DMS 273 treated with DMSO at 0.1 percent for 48 hours (cell line): ENCODE data around the gene GEMIN4.
"Not testable (repeated sequence)": the region's sequence is repeated elsewhere in the genome, so short reads cannot be mapped to it uniquely, and the experiment has no call there.

Experiments
- DNase-seq: peaks from one replicate; lab custom pipeline; 2025; lab: John Stamatoyannopoulos, UW

Gene GEMIN4

DNA sequence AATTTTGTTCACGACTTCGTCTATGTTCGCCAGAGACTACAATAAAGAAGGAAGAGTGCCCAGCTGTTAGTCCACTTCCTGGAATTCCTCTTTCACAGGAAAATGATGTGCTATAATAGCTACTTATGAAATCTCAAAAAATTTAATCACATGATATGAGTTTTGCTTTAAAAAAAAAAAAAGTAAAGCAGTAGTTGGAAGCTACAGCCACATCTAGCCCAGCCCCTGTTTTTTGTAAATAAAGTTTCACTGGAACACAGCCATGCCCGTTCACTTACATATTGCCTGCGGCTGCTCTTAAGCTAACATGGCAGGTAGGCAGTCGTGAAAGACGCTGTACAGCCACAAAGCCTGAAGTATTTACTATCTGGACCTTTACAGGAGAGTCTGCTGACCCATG is 52.7 kb downstream of the GEMIN4 start:
- no peak for DNase-seq

DNA sequence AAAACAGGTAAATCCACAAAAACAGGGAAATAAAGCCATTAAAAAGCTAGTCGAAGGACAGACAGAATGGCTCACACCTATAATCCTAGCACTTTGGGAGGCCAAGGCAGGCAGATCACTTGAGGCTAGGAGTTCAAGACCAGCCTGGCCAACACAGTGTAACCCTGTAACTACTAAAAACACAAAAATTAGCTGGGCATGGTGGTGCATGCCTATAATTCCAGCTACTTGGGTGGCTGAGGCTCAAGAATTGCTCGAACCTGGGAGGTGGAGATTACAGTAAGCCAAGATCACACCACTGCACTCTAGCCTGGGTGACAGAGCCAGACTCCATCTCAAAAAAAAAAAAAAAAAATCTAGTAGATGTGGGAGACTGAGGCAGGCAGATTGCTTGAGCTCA is 54.0 kb downstream of the GEMIN4 start:
- not testable (repeated sequence) for DNase-seq

DNA sequence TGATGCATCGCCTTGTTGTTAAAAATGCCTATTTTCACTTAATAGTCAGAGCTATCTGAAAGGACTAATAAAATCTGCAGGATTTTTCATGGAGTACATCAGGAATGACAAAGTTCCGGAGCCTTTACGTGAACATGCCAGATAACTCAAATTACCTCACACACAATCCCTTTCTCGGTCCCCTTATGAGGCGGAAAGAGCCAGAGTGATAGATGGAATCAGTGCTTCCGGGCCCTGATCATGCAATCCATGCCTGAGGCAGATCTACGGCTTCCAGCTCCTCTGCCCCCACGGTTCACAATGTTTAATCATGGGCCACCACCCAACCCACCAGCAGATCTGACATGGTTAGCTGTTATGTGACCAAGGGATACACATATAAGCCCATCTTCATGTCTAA is 54.4 kb downstream of the GEMIN4 start:
- no peak for DNase-seq

DNA sequence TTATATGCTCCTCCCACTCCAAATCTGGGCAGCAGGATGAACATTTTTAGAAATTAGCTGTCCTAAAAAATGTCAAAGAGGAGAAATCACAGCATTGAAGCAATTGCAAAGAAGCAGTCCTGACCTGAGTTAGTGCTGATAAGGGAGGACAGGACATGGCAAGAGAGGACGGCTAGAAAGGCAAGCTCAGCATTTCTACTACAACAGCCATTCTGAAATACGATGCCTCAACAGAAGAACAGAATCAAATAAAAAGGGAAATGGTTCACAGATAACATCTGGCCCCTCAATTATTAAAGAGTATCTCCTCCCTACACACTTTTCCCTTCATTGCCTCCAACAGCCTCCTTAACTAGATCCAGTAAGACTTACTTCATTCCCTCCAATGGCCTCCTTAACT is 55.7 kb downstream of the GEMIN4 start:
- no peak for DNase-seq
